SU-DHL-6 (cell line): ENCODE data around the gene ATG12.
"Not testable (repeated sequence)": the region's sequence is repeated elsewhere in the genome, so short reads cannot be mapped to it uniquely, and the experiment has no call there.

Experiments
- H2AFZ ChIP-seq: fragments of 200-600 bp; sonication (generic); 2 replicates; pipeline ENCODE4 v1.6.1; 2014; ENCODE audit warnings: low read depth, mild to moderate bottlenecking, moderate library complexity, mixed read lengths, antibody characterized with exemption, low read length; ENCODE audit not compliant: severe bottlenecking
- H3F3A ChIP-seq: fragments of 200-600 bp; shearing (Covaris generic); 2 replicates; pipeline ENCODE4 v1.6.0; 2016; ENCODE audit warnings: antibody characterized with exemption, mild to moderate bottlenecking; ENCODE audit not compliant: insufficient read depth
- H3K27ac ChIP-seq: fragments of 200-600 bp; sonication (generic); 2 replicates; pipeline ENCODE4 v1.5.1; 2016; ENCODE audit warnings: low read depth, mild to moderate bottlenecking, low read length, moderate library complexity, mixed read lengths
- H3K27me3 ChIP-seq: fragments of 200-600 bp; sonication (generic), shearing (Covaris generic); 2 replicates; pipeline ENCODE4 v1.6.0; 2014; ENCODE audit warnings: mild to moderate bottlenecking, low read length
- H3K36me3 ChIP-seq: fragments of 200-600 bp; sonication (generic); 2 replicates; pipeline ENCODE4 v1.6.1; 2014; ENCODE audit warnings: mild to moderate bottlenecking, low read length, mixed read lengths
- H3K4me2 ChIP-seq: fragments of 300-600, 200-600 bp; shearing (Covaris generic), sonication (generic); 2 replicates; pipeline ENCODE4 v1.6.0; 2014; ENCODE audit warnings: low read length, low read depth, mild to moderate bottlenecking; ENCODE audit not compliant: poor library complexity, severe bottlenecking
- H3K4me3 ChIP-seq: fragments of 200-600 bp; sonication (generic); 2 replicates; pipeline ENCODE4 v1.5.1; 2014; ENCODE audit warnings: antibody characterized with exemption, low read length, mild to moderate bottlenecking, mixed read lengths; ENCODE audit not compliant: insufficient read depth, poor library complexity, severe bottlenecking
- H3K79me2 ChIP-seq: fragments of 200-600 bp; sonication (generic); 2 replicates; pipeline ENCODE4 v1.6.1; 2014; ENCODE audit warnings: mild to moderate bottlenecking, low read length, moderate library complexity; ENCODE audit not compliant: insufficient read depth
- H3K9ac ChIP-seq: fragments of 200-600 bp; sonication (generic); 2 replicates; pipeline ENCODE4 v1.7.0; 2014; ENCODE audit warnings: mild to moderate bottlenecking, low read length
- H3K9me2 ChIP-seq: fragments of 200-600 bp; sonication (generic); replicated peaks from 2 replicates; pipeline ENCODE4 v1.6.1; 2014; ENCODE audit warnings: low read length; ENCODE audit not compliant: insufficient read depth
- H3K9me3 ChIP-seq: fragments of 200-600 bp; sonication (generic); 2 replicates; pipeline ENCODE4 v1.6.1; 2014; ENCODE audit warnings: low read length, mixed read lengths; ENCODE audit not compliant: insufficient read depth
- H4K20me1 ChIP-seq: fragments of 200-600 bp; sonication (generic); 2 replicates; pipeline ENCODE4 v1.6.1; 2014; ENCODE audit warnings: low read depth, mild to moderate bottlenecking, antibody characterized with exemption, low read length, moderate library complexity, mixed read lengths
- CTCF ChIP-seq: fragments of 200-600 bp; sonication (generic); IDR thresholded peaks from one replicate; pipeline ENCODE4 v1.5.1; 2017; ENCODE audit warnings: antibody characterized with exemption, mild to moderate bottlenecking, low read length, moderate library complexity; ENCODE audit not compliant: insufficient read depth, poor library complexity, severe bottlenecking
- EZH2phosphoT487 ChIP-seq: fragments of 200-600 bp; sonication (generic), shearing (Covaris generic); conservative IDR thresholded peaks from 2 replicates; pipeline ENCODE4 v1.6.1; 2018; ENCODE audit warnings: mild to moderate bottlenecking, antibody characterized with exemption, low read length, moderate library complexity, mixed read lengths

ATG12 gene

GRCh38 chr5:115812372-115812771, 29.0 kb downstream of the ATG12 start:
- Histone ChIP-seq H3K9me3 (no peaks in the 10 kb centered on the region), H3K79me2 (no peaks in the 10 kb centered on the region), H3K4me3 (no peak overlapping the region), H3K36me3 (no peaks in the 10 kb centered on the region), H3K27ac (no peak overlapping the region), H3K4me2 (no peak overlapping the region), H3F3A (no peaks in the 10 kb centered on the region), H3K9ac (no peak overlapping the region), H3K9me2 (no peaks in the 10 kb centered on the region), H3K27me3 (no peaks in the 10 kb centered on the region), H4K20me1 (no peaks in the 10 kb centered on the region), H2AFZ (no peak overlapping the region)
- TF ChIP-seq EZH2phosphoT487 (no peak), CTCF (no peak)

DNA sequence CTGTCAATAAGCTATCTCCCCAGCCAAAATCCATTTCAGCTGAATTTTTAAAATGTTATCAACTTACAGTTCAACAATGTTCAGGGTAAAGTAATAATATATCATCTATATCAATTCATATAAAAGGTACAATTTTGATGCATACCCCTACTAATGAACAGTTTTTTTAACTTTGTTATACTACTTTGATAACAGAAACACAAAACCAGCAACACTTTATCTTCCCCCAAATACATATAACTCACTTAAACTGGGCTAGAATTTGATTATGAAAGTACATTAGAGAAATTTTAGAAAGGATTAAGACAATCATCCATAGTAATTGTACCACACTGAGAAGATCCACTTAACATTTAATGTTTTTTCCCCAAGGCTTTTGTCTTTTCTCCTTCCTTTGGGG, 30.0 kb downstream of the ATG12 start:
- no peak overlapping the region for H3K4me2 ChIP-seq
- no peak overlapping the region for H2AFZ ChIP-seq
- H3K9ac ChIP-seq: no peak overlapping the region
- no peak overlapping the region for H3K27ac ChIP-seq
- no peaks in the 10 kb centered on the region for H3K9me3 ChIP-seq
- no peak for TF ChIP-seq EZH2phosphoT487
- no peak for TF ChIP-seq CTCF
- H4K20me1 ChIP-seq: no peaks in the 10 kb centered on the region
- no peaks in the 10 kb centered on the region for H3K79me2 ChIP-seq
- no peaks in the 10 kb centered on the region for H3K9me2 ChIP-seq
- H3F3A ChIP-seq: no peaks in the 10 kb centered on the region
- H3K27me3 ChIP-seq: no peaks in the 10 kb centered on the region
- H3K4me3 ChIP-seq: no peak overlapping the region
- no peaks in the 10 kb centered on the region for H3K36me3 ChIP-seq

DNA sequence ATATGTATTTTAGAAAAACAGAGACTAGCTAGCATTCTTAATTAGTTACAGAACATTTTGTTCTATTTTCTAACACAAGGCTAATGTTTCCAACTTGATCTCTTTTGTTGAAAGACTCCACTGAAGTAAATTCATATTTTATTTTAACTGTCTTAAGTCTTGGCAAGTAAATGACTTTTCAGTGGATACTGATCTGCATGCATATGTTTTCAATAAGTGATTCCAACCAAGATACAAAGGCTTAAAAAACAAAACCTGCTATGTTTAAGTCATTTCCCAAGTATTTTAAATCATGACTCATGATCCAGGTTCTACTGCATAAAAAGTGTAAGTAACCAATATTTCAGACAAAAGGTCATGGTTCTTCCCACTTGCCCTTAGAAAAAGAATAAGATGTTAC, 30.6 kb downstream of the ATG12 start:
- no peaks in the 10 kb centered on the region for H4K20me1 ChIP-seq
- H3F3A ChIP-seq: no peaks in the 10 kb centered on the region
- H3K36me3 ChIP-seq: no peaks in the 10 kb centered on the region
- no peak overlapping the region for H2AFZ ChIP-seq
- TF ChIP-seq CTCF (no peak), EZH2phosphoT487 (no peak)
- no peaks in the 10 kb centered on the region for H3K9me3 ChIP-seq
- no peaks in the 10 kb centered on the region for H3K79me2 ChIP-seq
- no peak overlapping the region for H3K27ac ChIP-seq
- no peak overlapping the region for H3K9ac ChIP-seq
- no peak overlapping the region for H3K4me3 ChIP-seq
- no peaks in the 10 kb centered on the region for H3K27me3 ChIP-seq
- H3K9me2 ChIP-seq: no peaks in the 10 kb centered on the region
- no peak overlapping the region for H3K4me2 ChIP-seq

DNA sequence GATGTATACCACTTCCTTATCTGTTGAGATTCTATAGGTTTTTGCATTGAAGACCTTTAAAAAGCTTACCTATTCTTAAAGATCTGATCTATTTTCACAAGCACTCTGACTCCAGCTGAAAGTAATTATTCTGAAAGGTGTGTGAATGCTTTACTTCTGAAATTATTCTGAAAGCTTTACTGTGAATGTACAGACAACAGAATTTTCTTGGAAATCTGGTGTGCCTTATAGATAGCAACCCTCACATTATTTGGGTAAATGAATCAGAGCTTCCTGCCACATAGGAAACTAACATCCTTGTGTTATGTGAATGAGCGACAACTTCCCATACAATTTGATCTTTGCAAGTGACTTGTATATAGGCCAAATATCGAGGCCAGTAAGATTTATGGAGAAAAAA, 31.4 kb downstream of the ATG12 start:
- Histone ChIP-seq H3F3A (no peaks in the 10 kb centered on the region), H3K36me3 (no peaks in the 10 kb centered on the region), H3K79me2 (no peaks in the 10 kb centered on the region), H4K20me1 (no peaks in the 10 kb centered on the region), H2AFZ (no peak overlapping the region), H3K4me2 (no peak overlapping the region), H3K9me3 (no peaks in the 10 kb centered on the region), H3K27ac (no peak overlapping the region), H3K4me3 (no peak overlapping the region), H3K9ac (no peak overlapping the region), H3K27me3 (no peaks in the 10 kb centered on the region), H3K9me2 (no peaks in the 10 kb centered on the region)
- no peak for TF ChIP-seq EZH2phosphoT487
- TF ChIP-seq CTCF: no peak

GRCh38 chr5:115808066-115808465, 33.3 kb downstream of the ATG12 start:
- H3K9ac ChIP-seq, H3K79me2 ChIP-seq, H3K27me3 ChIP-seq, H4K20me1 ChIP-seq, H3F3A ChIP-seq, H3K4me3 ChIP-seq, H3K9me3 ChIP-seq, H3K27ac ChIP-seq, H3K9me2 ChIP-seq, H3K36me3 ChIP-seq, H3K4me2 ChIP-seq, H2AFZ ChIP-seq: not testable (repeated sequence)
